ENCODE data around the gene MRPS24.

Gene MRPS24

GRCh38 chr7:43877968-43878864 lies 8.9 kb upstream of the MRPS24 start:
- DNase-seq (ENCODE audit: low spot score), result no peak

GRCh38 chr7:43876976-43877745 lies 7.8 kb upstream of the MRPS24 start:
- no peak for DNase-seq (ENCODE audit: low spot score)

GRCh38 chr7:43876241-43876640 lies 6.9 kb upstream of the MRPS24 start:
- DNase-seq (ENCODE audit: low spot score), result no peak

GRCh38 chr7:43873300-43873699 lies 4.0 kb upstream of the MRPS24 start:
- peak; percentile 84 for DNase-seq (ENCODE audit: low spot score)

- peak; percentile 87 for DNase-seq (ENCODE audit: low spot score)
These were observed 3.2 kb upstream of the MRPS24 start for GRCh38 chr7:43872406-43873110.

- DNase-seq (ENCODE audit: low spot score), result no peak
These were observed 1.7 kb upstream of the MRPS24 start for GRCh38 chr7:43871064-43871463.

GRCh38 chr7:43870316-43870715 lies 999 bp upstream of the MRPS24 start:
- no peak for DNase-seq (ENCODE audit: low spot score)

GRCh38 chr7:43869867-43870240 lies 537 bp upstream of the MRPS24 start:
- peak; percentile 84 for DNase-seq (ENCODE audit: low spot score)

- no peak for DNase-seq (ENCODE audit: low spot score)
These were observed 674 bp downstream of the MRPS24 start for GRCh38 chr7:43868681-43869005.

GRCh38 chr7:43868181-43868580 lies 1.1 kb downstream of the MRPS24 start:
- no peak for DNase-seq (ENCODE audit: low spot score)

- no peak for DNase-seq (ENCODE audit: low spot score)
These were observed 4.0 kb downstream of the MRPS24 start for GRCh38 chr7:43865277-43865676.

GRCh38 chr7:43864126-43864525 lies 5.2 kb downstream of the MRPS24 start:
- no peak for DNase-seq (ENCODE audit: low spot score)

- DNase-seq (ENCODE audit: low spot score), result no peak
These were observed 12.3 kb downstream of the MRPS24 start for GRCh38 chr7:43856996-43857395.

GRCh38 chr7:43856316-43856715 lies 13.0 kb downstream of the MRPS24 start:
- DNase-seq (ENCODE audit: low spot score), result no peak

- DNase-seq (ENCODE audit: low spot score), result no peak
These were observed 14.1 kb downstream of the MRPS24 start for GRCh38 chr7:43855176-43855575.

GRCh38 chr7:43851805-43852204 lies 17.5 kb downstream of the MRPS24 start:
- DNase-seq (ENCODE audit: low spot score), result no peak

GRCh38 chr7:43850348-43851116 lies 18.8 kb downstream of the MRPS24 start:
- DNase-seq (ENCODE audit: low spot score), result no peak

GRCh38 chr7:43849047-43849446 lies 20.3 kb downstream of the MRPS24 start:
- DNase-seq (ENCODE audit: low spot score), result no peak

- no peak for DNase-seq (ENCODE audit: low spot score)
These were observed 21.8 kb downstream of the MRPS24 start for GRCh38 chr7:43847496-43847895.

- no peak for DNase-seq (ENCODE audit: low spot score)
These were observed 24.7 kb downstream of the MRPS24 start for GRCh38 chr7:43844662-43845061.

- no peak for DNase-seq (ENCODE audit: low spot score)
These were observed 25.1 kb downstream of the MRPS24 start for GRCh38 chr7:43844257-43844656.

- no peak for DNase-seq (ENCODE audit: low spot score)
These were observed 26.0 kb downstream of the MRPS24 start for GRCh38 chr7:43843296-43843695.

Measured in AG20443 (cell line).